GM18907 (cell line): Measurements from ENCODE around the gene PICK1.
"Not testable (repeated sequence)": the region's sequence is repeated elsewhere in the genome, so short reads cannot be mapped to it uniquely, and the experiment has no call there.

Experiments
- ATAC-seq: cut with Tn5 transposase; IDR thresholded peaks from one replicate; pipeline ENCODE4 v1.9.1; 2021; ENCODE audit warnings: mild to moderate bottlenecking, moderate library complexity; ENCODE audit not compliant: unreplicated experiment

The PICK1 gene

DNA sequence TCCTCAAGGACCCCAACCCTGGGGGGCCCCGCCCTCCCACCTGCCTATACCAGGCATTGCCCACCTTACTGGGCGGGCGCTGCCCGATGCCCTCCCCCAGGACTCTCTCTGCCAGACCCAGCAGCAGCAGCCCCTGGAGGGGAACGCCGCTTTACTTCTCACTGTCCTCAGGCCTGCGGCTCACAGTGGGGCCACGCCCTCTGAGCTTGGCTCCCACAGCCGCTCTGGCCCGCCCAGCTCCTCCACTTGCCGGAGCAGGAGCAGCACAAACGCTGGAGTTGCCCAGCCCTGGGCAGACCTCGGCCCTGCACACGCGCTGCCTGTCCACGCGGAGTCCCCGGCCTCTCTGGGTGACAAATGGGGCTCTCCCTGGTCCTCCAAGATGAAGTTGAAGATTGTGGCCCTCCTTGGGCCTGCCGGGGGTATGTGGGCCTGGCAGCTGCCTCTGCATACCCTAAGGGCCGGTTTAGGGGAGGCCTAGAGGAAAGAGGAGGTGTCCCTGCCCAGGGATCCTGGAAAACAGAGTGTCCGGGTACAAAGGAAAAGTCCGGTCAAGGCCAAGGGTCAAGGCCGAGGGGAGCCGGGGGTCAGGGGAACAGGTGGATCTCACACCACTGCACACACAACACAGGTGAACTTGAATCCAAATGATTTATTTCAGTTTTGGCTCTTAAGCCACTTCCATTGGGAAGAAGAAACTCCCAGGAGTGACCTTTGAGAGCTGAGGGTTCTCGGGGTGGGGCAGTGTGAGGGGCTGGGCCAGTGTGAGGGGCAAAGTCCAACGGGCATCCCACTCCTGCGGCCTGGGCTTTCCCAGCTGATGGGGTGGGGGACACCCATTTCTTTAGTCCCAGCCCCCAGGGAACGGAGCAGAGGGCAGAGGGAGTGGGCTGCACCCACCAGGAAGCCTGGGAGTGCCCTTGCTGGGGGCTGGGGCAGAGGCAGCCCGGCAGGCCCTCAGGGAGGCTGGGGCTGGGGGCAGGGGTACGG is 54.0 kb downstream of the PICK1 start:
- no peak for ATAC-seq

DNA sequence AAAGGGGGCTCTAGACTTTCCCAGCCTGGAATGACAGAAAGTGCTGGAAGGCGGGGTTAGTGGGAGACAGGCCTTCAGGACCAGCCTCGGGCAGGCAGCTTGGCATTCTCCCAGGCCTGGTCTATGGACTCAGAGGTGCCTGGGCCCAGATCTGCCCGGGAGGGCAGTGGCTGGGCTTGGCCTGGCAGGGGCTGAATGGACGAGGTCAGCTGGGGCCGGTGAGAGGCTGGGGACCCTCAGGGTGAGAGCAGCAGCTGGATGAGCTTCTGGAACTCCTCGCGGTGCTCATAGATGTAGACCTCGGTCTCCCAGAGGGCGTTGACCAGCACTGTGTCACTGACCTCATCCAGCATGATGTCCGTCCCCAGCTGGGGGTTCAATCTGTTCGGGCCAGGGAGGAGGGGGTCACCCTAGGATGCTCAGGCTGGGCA is 54.7 kb downstream of the PICK1 start:
- ATAC-seq, result no peak

DNA sequence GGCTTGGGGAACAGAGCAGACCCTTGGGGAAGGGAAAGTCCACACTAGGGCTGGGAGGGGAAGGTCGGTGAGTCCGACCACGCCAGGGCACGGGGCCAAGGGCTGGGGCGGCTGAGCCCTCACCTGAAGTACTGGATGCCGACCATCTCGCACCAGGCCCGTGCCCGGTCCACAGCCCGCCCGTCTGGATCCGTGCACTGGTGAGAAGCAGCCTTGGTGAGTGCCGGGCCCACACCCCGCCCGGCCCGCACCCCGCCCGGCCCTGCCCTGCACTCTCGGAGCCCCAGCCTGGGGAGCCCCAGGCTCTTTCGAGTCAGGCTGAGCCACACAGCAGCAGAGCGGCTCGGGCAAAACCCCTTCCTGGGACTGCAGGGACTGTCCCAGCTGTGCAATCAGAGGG is 55.2 kb downstream of the PICK1 start:
- no peak for ATAC-seq

DNA sequence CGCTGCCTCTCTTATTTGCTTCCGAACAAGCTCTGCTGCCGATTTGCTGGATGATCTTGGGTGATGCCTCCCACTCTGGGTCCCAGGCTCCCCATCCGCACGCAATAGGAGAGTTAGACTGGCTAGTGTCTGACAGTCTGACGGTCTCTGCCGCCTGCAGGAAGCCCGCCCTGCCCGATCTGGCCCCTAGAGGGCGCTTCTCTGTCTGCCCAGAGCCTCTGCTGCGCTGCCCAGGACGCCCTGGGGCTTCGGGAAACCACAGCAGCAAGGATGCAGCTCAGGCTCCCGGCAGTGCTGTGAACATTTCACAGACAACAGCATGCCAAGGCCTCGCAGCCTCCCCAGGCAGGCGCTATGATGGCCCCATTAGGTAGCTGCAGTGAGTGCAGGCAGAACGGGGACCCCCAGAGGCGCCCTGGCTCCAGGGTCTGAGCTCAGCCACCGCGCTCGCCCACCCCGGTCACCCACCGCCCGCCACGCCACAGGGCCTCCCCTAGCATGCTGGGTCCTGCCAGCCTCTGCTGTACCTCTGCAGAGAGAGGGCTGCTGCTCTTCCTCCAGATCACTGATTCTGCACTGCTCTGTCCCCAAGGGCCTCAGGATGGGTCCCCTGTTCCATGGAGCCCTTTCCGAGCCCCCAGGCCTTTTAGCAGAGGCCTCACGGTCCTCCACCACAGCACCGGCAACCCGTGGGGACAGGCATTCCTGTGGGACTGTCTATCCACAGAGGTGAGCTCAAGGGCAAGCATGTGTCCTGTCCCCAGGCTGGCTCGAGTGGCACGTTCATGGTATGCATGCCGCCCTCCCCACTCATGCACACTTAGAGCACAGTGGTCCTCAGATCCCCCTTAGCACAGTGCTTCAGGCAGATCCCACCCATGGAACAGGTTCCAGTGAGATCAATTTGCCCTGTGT is 57.5 kb downstream of the PICK1 start:
- ATAC-seq, result no peak

DNA sequence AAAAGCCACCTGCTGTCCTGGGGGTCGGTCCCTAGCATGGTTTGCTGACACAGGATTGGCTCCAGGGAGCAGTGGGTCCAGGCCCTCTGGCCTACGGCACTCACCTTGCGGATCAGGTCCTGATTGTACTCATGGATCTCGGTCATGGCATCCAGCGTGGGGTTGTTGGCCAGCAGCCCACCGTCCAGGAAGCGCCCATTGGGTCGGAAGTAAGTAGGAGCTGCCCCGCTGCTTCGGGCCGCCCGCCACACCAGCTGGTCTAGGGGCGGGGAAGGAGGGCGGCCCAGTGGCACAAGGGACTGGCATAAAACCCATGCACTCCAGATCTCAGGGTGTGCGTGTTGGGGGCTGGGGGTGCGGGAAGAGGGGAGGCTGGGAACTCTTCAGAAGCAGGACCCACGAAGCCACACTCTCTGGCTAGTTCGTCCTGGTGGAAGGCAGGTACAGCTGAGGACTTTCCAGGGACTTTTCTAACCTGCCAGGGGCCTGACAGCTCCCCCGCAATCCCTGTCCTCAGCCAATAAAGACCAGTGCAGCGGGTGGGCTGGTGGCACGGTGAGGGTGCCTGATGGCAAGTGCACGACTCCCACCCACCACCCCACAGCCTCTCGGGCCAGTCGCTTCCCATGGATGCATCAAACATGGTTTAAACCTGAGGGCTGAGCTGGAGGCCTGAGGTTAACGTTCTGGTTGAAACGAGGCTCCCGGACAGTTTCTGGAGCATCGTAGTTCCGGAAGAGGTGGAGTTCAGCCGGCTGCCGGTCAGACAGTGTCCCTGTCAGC is 58.4 kb downstream of the PICK1 start:
- no peak for ATAC-seq

DNA sequence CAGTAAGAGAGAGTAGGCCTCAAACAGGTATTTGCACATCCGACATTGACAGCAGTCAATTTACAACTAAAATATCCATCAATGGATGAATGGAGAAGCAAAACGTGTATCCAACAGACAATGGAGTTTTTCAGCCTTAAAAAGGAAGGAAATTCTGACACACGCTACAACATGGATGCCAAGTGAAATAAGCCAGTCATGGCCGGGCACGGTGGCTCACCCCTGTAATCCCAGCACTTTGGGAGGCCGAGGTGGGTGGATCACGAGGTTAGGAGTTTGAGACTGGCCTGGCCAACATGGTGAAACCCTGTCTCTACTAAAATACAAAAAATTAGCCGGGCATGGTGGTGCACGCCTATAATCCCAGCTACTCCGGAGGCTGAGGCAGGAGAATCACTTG is 60.4 kb downstream of the PICK1 start:
- ATAC-seq, result not testable (repeated sequence)

DNA sequence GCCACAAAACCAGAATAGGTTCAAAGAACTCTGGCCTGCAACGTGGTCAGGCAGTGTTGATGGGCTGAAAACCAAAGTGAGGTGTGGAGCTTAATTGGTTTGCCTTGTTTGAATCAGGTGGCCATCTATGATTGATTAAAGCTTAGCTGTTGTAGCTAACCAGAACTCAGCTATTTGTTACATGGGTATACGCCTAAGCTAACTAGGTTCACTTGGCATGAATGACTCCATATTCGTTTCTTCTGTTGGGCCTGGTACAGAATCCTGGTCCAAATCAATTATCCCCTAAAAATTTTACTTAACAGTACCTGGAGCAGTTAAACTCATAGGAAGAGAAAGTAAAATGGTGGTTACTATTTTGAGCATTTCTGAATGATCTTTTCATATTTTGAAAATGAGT is 61.0 kb downstream of the PICK1 start:
- ATAC-seq, result no peak

DNA sequence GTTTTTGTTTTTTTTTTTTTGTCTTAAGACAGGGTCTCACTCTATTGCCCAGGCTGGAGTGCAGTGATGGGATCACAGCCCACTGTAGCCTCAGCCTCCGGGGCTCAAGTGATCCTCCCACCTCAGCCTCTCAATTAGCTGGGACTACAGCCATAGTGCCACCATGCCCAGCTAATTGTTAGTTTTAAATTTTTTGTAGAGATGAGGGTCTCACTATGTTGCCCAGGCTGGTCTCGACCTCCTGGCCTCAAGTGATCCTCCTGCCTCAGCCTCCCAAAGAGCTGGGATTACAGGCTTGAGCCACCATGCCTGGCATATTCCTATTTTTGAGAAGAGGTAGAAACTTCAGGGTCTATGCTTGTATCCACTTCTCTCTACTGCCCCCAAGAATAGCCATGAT is 61.5 kb downstream of the PICK1 start:
- ATAC-seq, result not testable (repeated sequence)

DNA sequence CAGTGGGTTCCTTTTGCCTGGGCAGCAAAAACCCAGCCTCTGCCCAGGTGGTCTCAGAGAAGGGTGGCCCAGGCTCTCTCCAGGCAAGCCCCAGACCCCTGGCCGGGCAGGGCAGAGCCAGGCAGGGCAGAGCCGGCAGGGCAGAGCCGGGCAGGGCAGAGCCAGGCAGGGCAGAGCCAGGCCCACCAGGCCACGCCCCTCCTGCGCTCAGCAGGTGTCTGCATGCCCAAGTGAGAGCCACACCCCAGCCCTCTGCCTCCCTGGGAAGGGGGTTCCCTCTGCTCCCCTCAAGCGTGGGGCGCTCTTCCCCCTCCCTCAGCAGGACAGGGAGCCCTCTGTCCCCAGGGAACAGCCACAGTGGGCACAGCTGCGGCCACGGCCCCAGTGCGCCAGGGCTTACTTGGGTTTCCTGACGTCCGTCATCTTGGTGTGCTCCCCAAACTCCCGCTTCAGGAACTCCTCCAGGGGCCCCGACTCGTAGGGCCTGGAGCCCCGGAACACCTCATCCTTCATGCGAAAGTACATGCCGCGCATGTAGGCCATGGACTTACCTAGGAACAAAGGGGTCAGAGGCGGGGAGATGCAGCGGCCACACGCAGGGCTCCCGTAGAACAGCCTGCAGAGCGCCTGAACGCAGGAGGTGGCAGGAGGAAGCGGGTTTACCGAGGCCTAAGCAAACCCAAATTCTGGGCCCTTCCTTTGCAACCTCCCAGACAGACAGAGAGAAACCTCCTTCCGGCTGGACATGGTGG is 63.3 kb downstream of the PICK1 start:
- no peak for ATAC-seq

DNA sequence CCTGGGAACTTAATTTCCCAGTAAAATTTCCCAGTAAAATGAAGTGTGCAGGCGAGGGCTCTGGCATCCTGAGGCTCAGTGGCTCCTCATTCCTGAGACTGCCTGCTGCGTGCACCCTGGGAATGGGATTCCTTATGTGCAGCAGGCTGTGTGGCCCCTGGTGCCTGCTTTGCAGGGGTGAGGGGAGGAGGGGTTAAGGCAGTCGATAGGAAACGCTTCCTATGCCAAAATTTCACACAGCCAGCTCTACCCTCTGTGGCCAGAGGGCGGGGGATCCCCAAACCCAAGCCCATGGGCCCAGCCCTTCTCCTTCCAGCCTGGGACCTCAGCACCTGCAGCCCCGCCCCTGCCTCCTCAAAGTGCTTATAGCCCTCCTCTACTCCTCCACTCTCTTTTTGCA is 65.4 kb downstream of the PICK1 start:
- ATAC-seq, result no peak

DNA sequence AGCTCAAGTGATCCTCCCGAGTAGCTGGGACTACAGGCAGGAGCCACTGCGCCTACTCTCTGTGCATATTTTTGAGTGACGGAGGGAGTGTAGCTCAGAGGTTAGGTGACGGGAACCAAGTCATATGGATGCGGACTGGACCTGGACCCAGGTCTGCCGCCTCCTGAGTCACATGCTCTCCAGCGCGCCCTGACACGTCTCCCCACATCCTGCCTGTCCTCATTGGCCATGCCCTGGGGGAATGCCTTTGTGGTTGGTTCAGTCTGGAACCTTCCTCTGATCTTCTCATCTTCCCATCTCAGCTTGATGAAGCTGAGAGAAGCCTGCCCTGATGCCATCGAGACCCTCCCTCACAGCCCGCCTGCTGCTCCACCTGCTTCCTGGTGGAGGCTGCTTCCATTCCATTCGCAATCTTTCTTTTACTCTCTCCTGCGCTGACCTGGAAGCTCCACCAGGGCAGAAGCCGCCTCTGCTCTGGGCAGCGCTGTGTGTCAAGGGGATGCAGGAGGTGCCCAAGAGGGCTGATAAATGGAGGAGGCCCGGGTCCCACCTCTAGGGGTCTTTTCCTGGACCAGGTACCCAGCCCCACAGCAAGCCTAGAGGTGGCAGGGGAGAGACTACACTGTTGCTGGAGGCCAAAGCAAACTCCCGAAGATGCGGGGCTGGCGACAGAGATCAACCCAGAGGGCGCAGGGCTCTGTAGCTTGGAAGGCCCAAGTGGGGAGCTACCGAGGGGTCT is 67.2 kb downstream of the PICK1 start:
- no peak for ATAC-seq

DNA sequence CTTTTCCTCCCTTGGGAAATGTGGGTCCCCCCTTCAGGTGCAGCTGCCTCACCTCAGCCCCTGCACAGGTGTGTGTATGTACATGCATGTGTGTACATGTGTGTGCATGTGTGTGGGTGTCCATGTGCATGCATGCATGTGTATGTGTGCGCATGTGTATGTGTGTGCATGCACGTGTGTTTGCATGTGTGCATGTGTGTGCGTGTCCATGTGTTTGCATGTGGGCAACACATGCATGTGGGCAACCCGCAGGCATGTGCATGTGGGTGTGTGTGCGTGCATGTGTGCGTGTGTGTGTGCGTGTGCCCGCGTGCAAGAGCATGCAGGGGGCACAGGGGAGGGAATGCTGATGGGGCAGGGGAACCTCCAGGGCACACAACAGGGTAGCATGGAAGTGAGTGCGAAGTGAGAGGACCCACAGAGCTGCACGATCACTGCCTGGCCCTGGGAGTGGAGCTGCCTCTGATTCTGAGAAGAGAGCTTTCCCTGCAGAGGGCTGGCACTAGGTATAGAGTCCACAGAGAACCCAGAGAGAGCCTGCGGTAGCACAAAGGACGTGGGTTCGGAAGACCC is 67.9 kb downstream of the PICK1 start:
- no peak for ATAC-seq
